A204.1 (cell line): ENCODE results near the gene TECR.
"Not testable (repeated sequence)": the region's sequence is repeated elsewhere in the genome, so short reads cannot be mapped to it uniquely, and the experiment has no call there.

Experiments used
- FAIRE-seq: peaks from 2 replicates; lab custom pipeline; 2012; peaks lifted over from hg19 to GRCh38; lab: Jason Lieb, UNC

Gene TECR

GRCh38 chr19:14585187-14585586, 55.8 kb downstream of the TECR start:
- FAIRE-seq: not testable (repeated sequence)

- FAIRE-seq: not testable (repeated sequence)
Observed at GRCh38 chr19:14589433-14589832, 60.0 kb downstream of the TECR start.

- FAIRE-seq: no peak
Observed at GRCh38 chr19:14595558-14595957, 66.2 kb downstream of the TECR start.

- no peak for FAIRE-seq
Observed at GRCh38 chr19:14599548-14600147, 70.3 kb downstream of the TECR start.

- FAIRE-seq: no peak
Observed at GRCh38 chr19:14603990-14604387, 74.6 kb downstream of the TECR start.

- no peak for FAIRE-seq
Observed at GRCh38 chr19:14606627-14607026, 77.2 kb downstream of the TECR start.

- FAIRE-seq: no peak
Observed at GRCh38 chr19:14611051-14611450, 81.7 kb downstream of the TECR start.

GRCh38 chr19:14612242-14612641, 82.8 kb downstream of the TECR start:
- FAIRE-seq: not testable (repeated sequence)

- FAIRE-seq: no peak
Observed at GRCh38 chr19:14612657-14613056, 83.3 kb downstream of the TECR start.

GRCh38 chr19:14613399-14614098, 84.2 kb downstream of the TECR start:
- FAIRE-seq: not testable (repeated sequence)

- no peak for FAIRE-seq
Observed at GRCh38 chr19:14614099-14614412, 84.7 kb downstream of the TECR start.
